H1 (cell line): ENCODE data around the gene EXO1. TPM values are rescaled to one million over a fixed set of nuclear protein-coding genes. Genes with fewer than 3 reads are reported as not detected.

ENCODE experiments used
- CTCF ChIA-PET: fragments of 300-600 bp; sonication (Branson Sonifier 250); formaldehyde crosslinking; loops from one replicate; lab custom pipeline; 2021; ENCODE audit not compliant: partially characterized antibody; lab: Charles Lee
- POLR2A ChIA-PET: fragments of 300-600 bp; sonication (Branson Sonifier 250); formaldehyde crosslinking; loops from one replicate; lab custom pipeline; 2021; ENCODE audit warnings: inconsistent platforms; ENCODE audit not compliant: partially characterized antibody; lab: Charles Lee
- DNase-seq, 2 experiments: peaks; one replicate each; pipeline versions ENCODE4 v3.0.0 to v3.0.0-alpha.2; 2010 to 2022; ENCODE audit warnings: low spot score in 2 of 2, low read depth in 1 of 2, mixed read lengths in 1 of 2
- FAIRE-seq: peaks from 2 replicates; lab custom pipeline; 2011; peaks lifted over from hg19 to GRCh38; lab: Jason Lieb, UNC
- H2AFZ ChIP-seq: 2 replicates; pipeline ENCODE4 v1.8.1; 2012; ENCODE audit warnings: low read length, inconsistent platforms
- H2AK5ac ChIP-seq: 2 replicates; pipeline ENCODE4 v1.6.1; 2013; ENCODE audit warnings: low read depth, low read length
- H2BK120ac ChIP-seq: replicated peaks from 2 replicates; pipeline ENCODE3; 2013; ENCODE audit warnings: low read depth, low read length, inconsistent platforms
- H2BK12ac ChIP-seq: 2 replicates; pipeline ENCODE4 v1.6.1; 2013; ENCODE audit warnings: low read depth, low read length
- H2BK15ac ChIP-seq: 2 replicates; pipeline ENCODE4 v1.6.1; 2013; ENCODE audit warnings: low read length
- H2BK20ac ChIP-seq: 2 replicates; pipeline ENCODE4 v1.6.1; 2013; ENCODE audit warnings: low read length
- H2BK5ac ChIP-seq: 2 replicates; pipeline ENCODE4 v1.6.1; 2013; ENCODE audit warnings: low read depth, low read length
- H3K14ac ChIP-seq: 2 replicates; pipeline ENCODE4 v1.6.1; 2013; ENCODE audit warnings: inconsistent platforms; ENCODE audit not compliant: insufficient read length
- H3K18ac ChIP-seq: 2 replicates; pipeline ENCODE4 v1.6.1; 2013; ENCODE audit warnings: low read length; ENCODE audit errors: extremely low read depth
- H3K23ac ChIP-seq: 2 replicates; pipeline ENCODE4 v1.6.1; 2013; ENCODE audit warnings: inconsistent platforms; ENCODE audit not compliant: insufficient read length
- H3K23me2 ChIP-seq: 2 replicates; pipeline ENCODE4 v1.6.1; 2013; ENCODE audit warnings: low read depth, low read length
- H3K27ac ChIP-seq: 2 replicates; pipeline ENCODE4 v1.6.1; 2011; ENCODE audit warnings: low read depth, low read length, inconsistent platforms
- H3K27me3 ChIP-seq, 4 experiments: replicated peaks in 1 of 4; 1 replicate in 1 of 4; 2 replicates in 3 of 4; pipeline versions ENCODE4 v1.6.1 to v1.8.1; 2011 to 2013; ENCODE audit warnings: low read length in 3 of 4, mild to moderate bottlenecking in 3 of 4, inconsistent platforms in 2 of 4, mixed read lengths in 2 of 4, moderate library complexity in 1 of 4; ENCODE audit not compliant: control insufficient read depth in 3 of 4, insufficient read depth in 3 of 4; ENCODE audit errors: extremely low read depth in 1 of 4
- H3K36me3 ChIP-seq, 4 experiments: 2 replicates each; pipeline versions ENCODE4 v1.6.1 to v1.8.1; 2011 to 2013; ENCODE audit warnings: mild to moderate bottlenecking in 4 of 4, low read length in 3 of 4, moderate library complexity in 2 of 4, control low read depth in 1 of 4, inconsistent platforms in 1 of 4; ENCODE audit not compliant: insufficient read depth in 4 of 4, control insufficient read depth in 2 of 4
- H3K4ac ChIP-seq: replicated peaks from 2 replicates; pipeline ENCODE3; 2013; ENCODE audit warnings: low read length, low read depth, mixed read lengths, inconsistent platforms; ENCODE audit not compliant: insufficient read length
- H3K4me1 ChIP-seq, 4 experiments: replicated peaks in 1 of 4; 1 replicate in 1 of 4; 2 replicates in 3 of 4; pipeline versions ENCODE4 v1.6.1 to v1.8.1; 2011 to 2013; ENCODE audit warnings: low read length in 3 of 4, inconsistent platforms in 2 of 4, mixed read lengths in 1 of 4; ENCODE audit not compliant: insufficient read depth in 4 of 4, control insufficient read depth in 3 of 4
- H3K4me2 ChIP-seq, 2 experiments: 2 replicates each; pipeline versions ENCODE4 v1.6.1 to v1.8.1; 2011 to 2013; ENCODE audit warnings: low read depth in 2 of 2, low read length in 2 of 2, control low read depth in 1 of 2, inconsistent platforms in 1 of 2, mild to moderate bottlenecking in 1 of 2; ENCODE audit not compliant: insufficient read depth in 1 of 2
- H3K4me3 ChIP-seq, 4 experiments: fragments of 200-600, 300-600 bp in 1 of 4; sonication (generic), shearing (Covaris generic), sonication (Bioruptor Twin) in 1 of 4; 2 replicates each; pipeline versions ENCODE4 v1.5.1 to v1.8.1; 2011 to 2016; ENCODE audit warnings: low read length in 4 of 4, low read depth in 3 of 4, control low read depth in 2 of 4, inconsistent platforms in 2 of 4, mild to moderate bottlenecking in 2 of 4, mixed read lengths in 1 of 4, moderate library complexity in 1 of 4; ENCODE audit not compliant: insufficient read depth in 2 of 4; ENCODE audit errors: extremely low read depth in 1 of 4
- H3K56ac ChIP-seq: replicated peaks from 2 replicates; pipeline ENCODE3; 2013; ENCODE audit warnings: low read depth, mild to moderate bottlenecking, mixed read lengths, low read length, inconsistent platforms; ENCODE audit not compliant: insufficient read length
- H3K79me1 ChIP-seq: 2 replicates; pipeline ENCODE4 v1.6.1; 2013; ENCODE audit warnings: low read depth, low read length, control low read depth
- H3K79me2 ChIP-seq, 2 experiments: 2 replicates each; pipeline versions ENCODE4 v1.6.1 to v1.8.1; 2012 to 2013; ENCODE audit warnings: low read length in 2 of 2, mild to moderate bottlenecking in 2 of 2, inconsistent platforms in 1 of 2; ENCODE audit not compliant: insufficient read depth in 2 of 2, control insufficient read depth in 1 of 2
- H3K9ac ChIP-seq, 4 experiments: replicated peaks in 1 of 4; 1 replicate in 1 of 4; 2 replicates in 3 of 4; pipeline versions ENCODE4 v1.6.1 to v1.8.1; 2011 to 2013; ENCODE audit warnings: low read depth in 3 of 4, low read length in 3 of 4, control low read depth in 2 of 4, mild to moderate bottlenecking in 2 of 4, moderate library complexity in 2 of 4, inconsistent platforms in 1 of 4; ENCODE audit errors: extremely low read depth in 1 of 4
- H3K9me3 ChIP-seq, 2 experiments: 2 replicates each; pipeline versions ENCODE4 v1.6.1 to v1.8.1; 2012 to 2013; ENCODE audit warnings: mild to moderate bottlenecking in 2 of 2, moderate library complexity in 2 of 2, control low read depth in 1 of 2, inconsistent platforms in 1 of 2, low read depth in 1 of 2, low read length in 1 of 2, mixed read lengths in 1 of 2; ENCODE audit not compliant: insufficient read depth in 2 of 2
- H4K20me1 ChIP-seq, 2 experiments: replicated peaks in 1 of 2; 2 replicates each; pipeline versions ENCODE3 to v1.8.1; 2011 to 2013; ENCODE audit warnings: inconsistent platforms in 2 of 2, low read length in 2 of 2, mild to moderate bottlenecking in 1 of 2; ENCODE audit not compliant: insufficient read depth in 2 of 2, control insufficient read depth in 1 of 2
- H4K5ac ChIP-seq: 2 replicates; pipeline ENCODE4 v1.6.1; 2013; ENCODE audit warnings: low read length, low read depth, mixed read lengths, inconsistent platforms; ENCODE audit not compliant: insufficient read length
- H4K8ac ChIP-seq: 2 replicates; pipeline ENCODE4 v1.8.0; 2013; ENCODE audit warnings: mild to moderate bottlenecking, moderate library complexity, low read length, inconsistent platforms; ENCODE audit not compliant: insufficient read depth; ENCODE audit errors: extremely low read depth
- H4K91ac ChIP-seq: replicated peaks from 2 replicates; pipeline ENCODE3; 2013; ENCODE audit warnings: low read length, mixed read lengths, inconsistent platforms; ENCODE audit not compliant: insufficient read length
- BRCA1 ChIP-seq: IDR thresholded peaks from 2 replicates; pipeline ENCODE4 v1.6.1; 2012; ENCODE audit warnings: low read depth, low read length, improper control_type of control experiment
- CBX8 ChIP-seq: fragments of 300-800, 300-1000 bp; sonication (generic); IDR thresholded peaks from 2 replicates; pipeline ENCODE4 v1.7.1; 2016; ENCODE audit warnings: low read depth, low read length, borderline replicate concordance
- CHD1 ChIP-seq: IDR thresholded peaks from 2 replicates; pipeline ENCODE4 v1.6.1; 2012; ENCODE audit warnings: low read depth, low read length, improper control_type of control experiment
- CHD2 ChIP-seq: IDR thresholded peaks from 2 replicates; pipeline ENCODE4 v1.6.1; 2012; ENCODE audit warnings: low read length, improper control_type of control experiment
- EP300 ChIP-seq, 2 experiments: IDR thresholded peaks; 1 replicate in 1 of 2; 2 replicates in 1 of 2; pipeline ENCODE4 v1.6.1; 2011 to 2012; ENCODE audit warnings: low read depth in 2 of 2, low read length in 2 of 2, mild to moderate bottlenecking in 2 of 2, borderline replicate concordance in 1 of 2, inconsistent platforms in 1 of 2, moderate library complexity in 1 of 2
- HDAC2 ChIP-seq, 2 experiments: fragments of 300-600 bp in 1 of 2; sonication (generic) in 1 of 2; IDR thresholded peaks; 2 replicates each; pipeline ENCODE4 v1.6.1; 2011 to 2012; ENCODE audit warnings: low read depth in 2 of 2, low read length in 2 of 2, mild to moderate bottlenecking in 2 of 2, moderate library complexity in 2 of 2, borderline replicate concordance in 1 of 2, inconsistent platforms in 1 of 2
- MAX ChIP-seq: IDR thresholded peaks from 2 replicates; pipeline ENCODE4 v1.6.1; 2012; ENCODE audit warnings: inconsistent platforms
- POU5F1 ChIP-seq: IDR thresholded peaks from 2 replicates; pipeline ENCODE4 v1.6.1; 2011; ENCODE audit warnings: low read depth, mild to moderate bottlenecking, low read length, moderate library complexity
- RBBP5 ChIP-seq: IDR thresholded peaks from 2 replicates; pipeline ENCODE4 v1.7.1; 2012; ENCODE audit warnings: low read depth, mild to moderate bottlenecking, inconsistent platforms, low read length, moderate library complexity, borderline replicate concordance
- RXRA ChIP-seq: IDR thresholded peaks from 2 replicates; pipeline ENCODE4 v1.6.1; 2011; ENCODE audit warnings: low read depth, mild to moderate bottlenecking, low read length, moderate library complexity; ENCODE audit not compliant: insufficient read depth
- SRF ChIP-seq: IDR thresholded peaks from 2 replicates; pipeline ENCODE4 v1.6.1; 2011; ENCODE audit warnings: mild to moderate bottlenecking, low read depth, low read length, moderate library complexity
- WGBS, 2 experiments: shearing (Covaris generic) in 1 of 2; methylation state at CpG; one replicate each; pipeline versions ENCODE4 v1.1.6 to v1.1.7; 2013 to 2015; ENCODE audit warnings: low lambda C conversion rate in 2 of 2, mixed read lengths in 2 of 2, inconsistent platforms in 1 of 2, low coverage in 1 of 2, missing lambda C conversion rate in 1 of 2; ENCODE audit not compliant: insufficient replicate concordance in 2 of 2, insufficient coverage in 1 of 2, insufficient read length in 1 of 2; ENCODE audit errors: extremely low coverage in 1 of 2, missing lambda C conversion rate in 1 of 2; 5-methylcytosine and 5-hydroxymethylcytosine counted together
- polyA plus RNA-seq, 7 experiments: library from polyadenylated mRNA; depleted of rRNA in 3 of 7; stranded (reverse) in 5 of 7; unstranded in 2 of 7; fragments of >200 nt in 5 of 7; fragments of 200-250 nt in 2 of 7; gene quantifications; 1 replicate in 5 of 7; 2 replicates in 1 of 7; 4 replicates in 1 of 7; pipeline versions ENCODE4 v1.2.1 to v1.2.3, GENCODE V29; 2011 to 2013; ENCODE audit warnings: missing spikeins in 2 of 7, mixed read lengths in 2 of 7
- total RNA-seq: library from RNA; stranded (reverse); fragmentation: NEBNext Ultra II Directional; extraction: Animal tissue kit (Norgen Biotek cat#: 25700); gene quantifications from 2 replicates; pipeline ENCODE4 v1.2.1, GENCODE V29; 2021

EXO1 gene
- total and polyA plus RNA-seq, 2 of the 8 experiments (the other 6 are each of a cell fraction or from before 2014, with no cell fraction given), result 9.2 to 43.0 TPM

DNA sequence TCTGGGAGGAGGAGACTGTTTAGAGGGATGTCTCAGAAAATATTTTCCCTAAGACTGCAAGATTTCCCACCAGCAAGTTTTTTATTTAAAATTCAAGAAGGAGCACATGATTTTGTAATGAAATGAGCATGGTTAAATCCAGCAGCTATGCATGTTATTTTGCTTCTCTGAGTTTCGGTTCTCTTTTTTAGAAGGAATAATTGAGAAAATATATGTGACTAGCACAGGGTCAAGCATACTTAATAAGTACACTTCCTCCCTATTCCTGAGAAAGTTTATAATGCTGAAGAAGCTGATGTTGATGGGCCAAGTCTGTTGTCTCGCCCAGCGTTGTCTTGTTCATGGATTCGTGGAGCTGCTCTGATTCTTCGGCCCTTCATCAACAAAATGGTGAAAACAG is 51.2 kb downstream of the EXO1 start:
- H3K9me3 ChIP-seq, result no peaks in the 10 kb centered on the region
- no peak overlapping the region for H3K27ac ChIP-seq
- ChIA-PET POLR2A (no interaction called here), CTCF (interaction anchor here (0.9 to 5.4 kb wide), 7 partner anchors 87 to 288 kb away, joined by 3 to 83 read pairs (median 4); partner anchors contain the start of gene MAP1LC3C)
- H3K4me2 ChIP-seq, result no peak overlapping the region
- no peaks in the 10 kb centered on the region for H3K79me2 ChIP-seq
- H2BK15ac ChIP-seq, result no peak overlapping the region
- 90% methylated on average over 5 of the region's 5 CpGs; no CpG with 5 or more reads in 1 of the 2 experiments for WGBS, 2 experiments
- no peak overlapping the region for H3K56ac ChIP-seq
- H3K9ac ChIP-seq, result no peak overlapping the region
- no peak overlapping the region for H2AFZ ChIP-seq
- H2BK12ac ChIP-seq, result no peak overlapping the region
- FAIRE-seq, result no peak
- no peaks in the 10 kb centered on the region for H4K20me1 ChIP-seq
- H3K79me1 ChIP-seq, result no peaks in the 10 kb centered on the region
- no peak overlapping the region for H2BK5ac ChIP-seq
- H4K91ac ChIP-seq, result no peak overlapping the region
- H4K5ac ChIP-seq, result no peak overlapping the region
- no peak overlapping the region for H3K14ac ChIP-seq
- no peak overlapping the region for H3K4ac ChIP-seq
- H4K8ac ChIP-seq, result no peak overlapping the region
- H3K4me3 ChIP-seq, result no peak overlapping the region
- TF ChIP-seq POU5F1 (no peak), RXRA (no peak), HDAC2 (IDR thresholded peaks at IDR 0.05; ENCODE audit: borderline replicate concordance in 1 of 2, low read depth in 2 of 2, low read length in 2 of 2) (no peak), CBX8 (no peak), SRF (no peak), MAX (no peak), CHD1 (no peak), CHD2 (no peak), RBBP5 (no peak), BRCA1 (no peak), EP300 (IDR thresholded peaks at IDR 0.05; ENCODE audit: borderline replicate concordance in 1 of 2, low read depth in 2 of 2, low read length in 2 of 2) (no peak)
- TF ChIP-seq, all 59 proteins: peak for 0
- DNase-seq, result no peak
- Histone ChIP-seq H3K18ac (no peak overlapping the region), H3K27me3 (no peaks in the 10 kb centered on the region), H3K23ac (no peak overlapping the region), H3K4me1 (no peaks in the 10 kb centered on the region), H3K36me3 (no peaks in the 10 kb centered on the region), H2BK20ac (no peak overlapping the region), H2BK120ac (no peak overlapping the region), H3K23me2 (no peaks in the 10 kb centered on the region), H2AK5ac (no peak overlapping the region)
